B cell (primary cell): ENCODE measurements around the gene ALKBH5. TPM values are rescaled to one million over a fixed set of nuclear protein-coding genes. Genes with fewer than 3 reads are reported as not detected.
A peak's percentile ranks its signal among the peaks of the same experiment; 100 is the strongest.

ENCODE experiments used
- ATAC-seq: fragments of 200-7000 bp; cut with Tn5 transposase; one replicate; pipeline ENCODE4 v1.10.0; 2021; ENCODE audit warnings: low read depth, mild to moderate bottlenecking, moderate number of reproducible peaks, moderate library complexity
- CTCF ChIA-PET: fragments of 350-600 bp; sonication (Branson Sonifier 250); formaldehyde crosslinking; loops from one replicate; lab custom pipeline; 2021; ENCODE audit warnings: antibody characterized with exemption, inconsistent platforms; lab: Charles Lee
- POLR2A ChIA-PET: fragments of 350-600 bp; sonication (Branson Sonifier 250); formaldehyde crosslinking; loops from one replicate; lab custom pipeline; 2021; ENCODE audit warnings: antibody characterized with exemption; lab: Charles Lee
- DNase-seq: peaks from one replicate; pipeline ENCODE4 v3.0.0; 2013
- H2AFZ ChIP-seq: 2 replicates; pipeline ENCODE4 v1.6.1; 2012; ENCODE audit warnings: mild to moderate bottlenecking, low read depth, low read length; ENCODE audit not compliant: insufficient read depth, poor library complexity, severe bottlenecking
- H3K27ac ChIP-seq, 2 donors: 1 replicate in 1 of 2; 2 replicates in 1 of 2; pipeline ENCODE4 v1.5.1; 2012 to 2013; ENCODE audit warnings: low read length in 2 of 2, mild to moderate bottlenecking in 2 of 2, moderate library complexity in 1 of 2
- H3K27me3 ChIP-seq, 4 experiments: fragments of 200-600 bp in 1 of 4; sonication (generic) in 1 of 4; replicated peaks in 1 of 4; 1 replicate in 2 of 4; 2 replicates in 2 of 4; pipeline versions ENCODE4 v1.6.1 to v1.7.0; 2013 to 2016; ENCODE audit warnings: low read length in 3 of 4, mild to moderate bottlenecking in 2 of 4, mixed read lengths in 1 of 4, moderate library complexity in 1 of 4; ENCODE audit not compliant: insufficient read depth in 4 of 4, control insufficient read depth in 3 of 4; ENCODE audit errors: control extremely low read depth in 1 of 4
- H3K36me3 ChIP-seq, 2 experiments: replicated peaks in 1 of 2; 1 replicate in 1 of 2; 2 replicates in 1 of 2; pipeline versions ENCODE4 v1.6.1 to v1.7.1; 2013; ENCODE audit warnings: low read length in 1 of 2; ENCODE audit not compliant: insufficient read depth in 2 of 2, control insufficient read depth in 1 of 2; ENCODE audit errors: control extremely low read depth in 1 of 2, extremely low read depth in 1 of 2
- H3K4me1 ChIP-seq, 2 donors: fragments of 200-600 bp in 1 of 2; sonication (generic) in 1 of 2; 1 replicate in 1 of 2; 2 replicates in 1 of 2; pipeline versions ENCODE4 v1.5.1 to v1.6.1; 2013 to 2017; ENCODE audit warnings: low read length in 2 of 2; ENCODE audit not compliant: control insufficient read depth in 2 of 2, insufficient read depth in 2 of 2
- H3K4me2 ChIP-seq: replicated peaks from 2 replicates; pipeline ENCODE3; 2012; ENCODE audit warnings: mild to moderate bottlenecking, low read depth, low read length; ENCODE audit not compliant: poor library complexity, severe bottlenecking
- H3K4me3 ChIP-seq, 5 experiments: fragments of 200-600 bp in 1 of 5; sonication (generic) in 1 of 5; 1 replicate in 3 of 5; 2 replicates in 2 of 5; pipeline versions ENCODE4 v1.5.1 to v1.7.0; 2011 to 2016; ENCODE audit warnings: low read length in 4 of 5, mild to moderate bottlenecking in 4 of 5, low read depth in 2 of 5, control low read depth in 1 of 5, moderate library complexity in 1 of 5; ENCODE audit not compliant: insufficient read depth in 1 of 5; ENCODE audit errors: control extremely low read depth in 1 of 5, extremely low read depth in 1 of 5
- H3K79me2 ChIP-seq: fragments of 200-600 bp; sonication (generic); one replicate; pipeline ENCODE4 v1.6.0; 2016; ENCODE audit warnings: low read length; ENCODE audit not compliant: control insufficient read depth, insufficient read depth
- H3K9ac ChIP-seq: fragments of 200-600 bp; sonication (generic); 2 replicates; pipeline ENCODE4 v1.6.1; 2017; ENCODE audit warnings: mild to moderate bottlenecking, low read length, moderate library complexity
- H3K9me3 ChIP-seq, 3 donors: one replicate each; pipeline versions ENCODE4 v1.6.1 to v1.7.1; 2013; ENCODE audit warnings: low read length in 2 of 3; ENCODE audit not compliant: control insufficient read depth in 2 of 3, insufficient read depth in 1 of 3; ENCODE audit errors: control extremely low read depth in 1 of 3
- H4K20me1 ChIP-seq: 2 replicates; pipeline ENCODE4 v1.6.0; 2012; ENCODE audit warnings: mild to moderate bottlenecking, low read length; ENCODE audit not compliant: insufficient read depth, control insufficient read depth, poor library complexity, severe bottlenecking
- H3K27ac Mint-ChIP-seq: one replicate; pipeline ENCODE4 v1.8.0; 2021; ENCODE audit warnings: mixed read lengths
- H3K27me3 Mint-ChIP-seq: one replicate; pipeline ENCODE4 v1.8.0; 2021; ENCODE audit warnings: mixed read lengths
- H3K4me1 Mint-ChIP-seq: one replicate; pipeline ENCODE4 v1.8.0; 2021; ENCODE audit warnings: mixed read lengths
- H3K4me3 Mint-ChIP-seq: one replicate; pipeline ENCODE4 v1.8.0; 2021; ENCODE audit warnings: mixed read lengths
- H3K9me3 Mint-ChIP-seq: one replicate; pipeline ENCODE4 v1.8.0; 2022; ENCODE audit warnings: mixed read lengths; ENCODE audit not compliant: insufficient read depth
- EZH2 ChIP-seq: IDR thresholded peaks from 2 replicates; pipeline ENCODE4 v1.6.1; 2012; ENCODE audit warnings: borderline replicate concordance, low read depth, mild to moderate bottlenecking, moderate library complexity, low read length; ENCODE audit not compliant: insufficient read depth, poor library complexity, severe bottlenecking
- WGBS: methylation state at CpG from one replicate; pipeline ENCODE4 v1.1.5; 2013; ENCODE audit warnings: missing lambda C conversion rate; ENCODE audit not compliant: insufficient coverage; 5-methylcytosine and 5-hydroxymethylcytosine counted together
- intact Hi-C: fragments of 100-400 bp; cut with micrococcal nuclease; formaldehyde crosslinking; loops from one replicate; pipeline ENCODE4 v1.10.0; 2022
- polyA plus RNA-seq: library from polyadenylated mRNA; depleted of rRNA; stranded (reverse); fragments of >200 nt; gene quantifications from 2 replicates; pipeline ENCODE4 v1.2.3, GENCODE V29; 2012
- total RNA-seq, 2 donors: library from RNA; stranded (reverse); fragments of 120-200 nt in 1 of 2; gene quantifications; 1 replicate in 1 of 2; 2 replicates in 1 of 2; pipeline versions ENCODE4 v1.2.3 to v1.2.4, GENCODE V29; 2013 to 2022
- TF ChIP-seq, protein P1 (sequence below): fragments of 200-600 bp; IDR thresholded peaks from one replicate; pipeline ENCODE4 v1.8.0; 2022; ENCODE audit warnings: antibody characterized with exemption, mild to moderate bottlenecking

Gene ALKBH5
- total and polyA plus RNA-seq, 2 donors (not counting 1 experiment from before 2014, with no cell fraction given), result 63.3 to 104 TPM

DNA sequence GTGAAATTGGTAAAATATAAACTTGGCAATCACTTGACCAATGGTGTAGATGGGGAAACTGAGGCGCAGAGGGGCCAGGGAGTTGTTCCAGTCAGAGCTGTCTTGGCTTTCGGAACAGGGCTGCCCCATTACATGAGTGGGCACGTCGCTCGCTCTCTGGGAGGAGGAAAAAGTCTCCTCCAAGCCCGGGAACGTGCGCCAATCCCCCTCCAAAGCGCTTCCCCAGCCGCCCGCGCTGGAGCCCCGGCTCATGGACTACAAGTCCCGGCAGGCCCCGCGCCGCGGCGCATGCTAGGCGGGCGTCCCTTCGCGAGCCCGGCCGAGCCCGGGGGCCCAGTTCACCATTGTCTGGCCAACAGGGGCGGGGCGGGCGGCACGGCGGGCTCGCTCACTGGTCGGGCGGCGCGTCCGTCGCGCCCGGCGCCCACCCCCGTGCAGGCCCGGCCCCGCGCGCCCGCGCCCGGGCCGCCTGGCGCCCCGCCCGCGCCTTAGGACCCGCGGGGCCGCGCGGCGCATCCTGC, 41.6 kb downstream of the ALKBH5 start, which contains the start of gene LLGL1:
LLGL1 (plus strand) TSS at position 515 of the 521 bp plus-strand sequence. CDS start 48 bp downstream, outside the sequence.
- Mint-ChIP-seq H3K9me3 (no peaks in the 10 kb centered on the region), H3K27ac (peak within 1 kb of the TSS; percentile 76), H3K27me3 (no peaks in the 10 kb centered on the region), H3K4me1 (peaks cover 10% of the 10 kb centered on the region), H3K4me3 (peak within 1 kb of the TSS; percentile 91)
- H3K36me3 ChIP-seq, result no peaks in the 10 kb centered on the region
- under 1% methylated on average over 60 of the region's 60 CpGs for WGBS
- ChIA-PET POLR2A (interaction anchor here (0.6 kb wide), 2 partner anchors 18 to 402 kb away, joined by 3 to 4 read pairs; no protein-coding TSS in a partner anchor), CTCF (no interaction called here)
- intact Hi-C loops, result loop anchor here (1.0 kb wide), 4 partner anchors 35 to 90 kb away; partner anchors contain the start of genes ALKBH5, MIEF2 and SMCR8
- no peaks in the 10 kb centered on the region for H3K9me3 ChIP-seq
- ATAC-seq, result peak; percentile 98
- peaks cover 10 to 16% of the 10 kb centered on the region in 2 donors for H3K4me1 ChIP-seq
- H3K27ac ChIP-seq, result no peak within 1 kb of the TSS
- no peak for TF ChIP-seq EZH2
- TF ChIP-seq, protein P1, sequence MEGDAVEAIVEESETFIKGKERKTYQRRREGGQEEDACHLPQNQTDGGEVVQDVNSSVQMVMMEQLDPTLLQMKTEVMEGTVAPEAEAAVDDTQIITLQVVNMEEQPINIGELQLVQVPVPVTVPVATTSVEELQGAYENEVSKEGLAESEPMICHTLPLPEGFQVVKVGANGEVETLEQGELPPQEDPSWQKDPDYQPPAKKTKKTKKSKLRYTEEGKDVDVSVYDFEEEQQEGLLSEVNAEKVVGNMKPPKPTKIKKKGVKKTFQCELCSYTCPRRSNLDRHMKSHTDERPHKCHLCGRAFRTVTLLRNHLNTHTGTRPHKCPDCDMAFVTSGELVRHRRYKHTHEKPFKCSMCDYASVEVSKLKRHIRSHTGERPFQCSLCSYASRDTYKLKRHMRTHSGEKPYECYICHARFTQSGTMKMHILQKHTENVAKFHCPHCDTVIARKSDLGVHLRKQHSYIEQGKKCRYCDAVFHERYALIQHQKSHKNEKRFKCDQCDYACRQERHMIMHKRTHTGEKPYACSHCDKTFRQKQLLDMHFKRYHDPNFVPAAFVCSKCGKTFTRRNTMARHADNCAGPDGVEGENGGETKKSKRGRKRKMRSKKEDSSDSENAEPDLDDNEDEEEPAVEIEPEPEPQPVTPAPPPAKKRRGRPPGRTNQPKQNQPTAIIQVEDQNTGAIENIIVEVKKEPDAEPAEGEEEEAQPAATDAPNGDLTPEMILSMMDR, result no peak
- no peaks in the 10 kb centered on the region for H4K20me1 ChIP-seq
- H2AFZ ChIP-seq, result peak within 1 kb of the TSS; percentile 90
- H3K4me2 ChIP-seq, result peak within 1 kb of the TSS; percentile 93
- H3K79me2 ChIP-seq, result peaks cover 13% of the 10 kb centered on the region
- H3K27me3 ChIP-seq, result no peaks in the 10 kb centered on the region
- peak; percentile 95 for DNase-seq
- H3K9ac ChIP-seq, result peak within 1 kb of the TSS; percentile 67
- H3K4me3 ChIP-seq, result peak within 1 kb of the TSS; percentile 59 to 80 (median 70)

DNA sequence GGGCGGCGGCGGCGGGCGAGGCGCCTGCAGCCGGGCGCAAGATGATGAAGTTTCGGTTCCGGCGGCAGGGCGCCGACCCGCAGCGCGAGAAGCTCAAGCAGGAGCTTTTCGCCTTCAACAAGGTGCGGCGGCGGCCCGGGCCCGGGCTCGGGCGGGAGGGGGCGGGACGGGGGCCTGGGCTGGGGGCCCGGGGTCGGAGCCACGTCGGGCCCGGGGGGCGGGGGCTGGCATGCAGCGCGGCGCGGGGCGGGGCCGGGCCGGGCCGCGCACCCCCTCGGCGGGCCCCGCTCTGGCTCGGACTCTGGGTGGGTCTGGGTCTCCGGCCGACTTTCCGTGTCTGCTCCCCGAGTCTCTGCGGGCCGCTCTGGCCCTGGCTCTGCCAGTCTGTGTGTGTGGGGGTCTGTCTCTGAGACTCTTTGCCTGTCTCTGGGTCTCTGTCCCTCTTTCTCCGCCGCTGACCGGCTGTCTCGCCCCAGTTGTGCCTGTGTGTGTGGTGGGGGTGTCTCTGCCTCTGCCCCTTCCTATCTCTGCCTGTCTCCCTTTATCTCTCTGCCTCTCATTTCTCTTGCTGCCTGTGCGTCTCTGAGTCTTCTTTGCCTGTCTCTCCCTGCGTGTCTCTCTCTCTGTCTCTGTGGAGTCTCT, 42.1 kb downstream of the ALKBH5 start:
- Mint-ChIP-seq H3K27me3 (no peaks in the 10 kb centered on the region), H3K4me3 (peak overlapping the region; percentile 91), H3K9me3 (no peaks in the 10 kb centered on the region), H3K4me1 (peaks cover 10% of the 10 kb centered on the region), H3K27ac (peak overlapping the region; percentile 76)
- Histone ChIP-seq H3K4me3 (peak overlapping the region; percentile 59 to 80 (median 70)), H3K79me2 (peaks cover 13% of the 10 kb centered on the region), H3K36me3 (no peaks in the 10 kb centered on the region), H2AFZ (peak overlapping the region; percentile 90), H3K9me3 (no peaks in the 10 kb centered on the region), H3K27ac (no peak overlapping the region), H3K4me2 (peak overlapping the region; percentile 93), H4K20me1 (no peaks in the 10 kb centered on the region), H3K27me3 (no peaks in the 10 kb centered on the region), H3K4me1 (peaks cover 10 to 16% of the 10 kb centered on the region in 2 donors), H3K9ac (peak overlapping the region; percentile 67)
- DNase-seq (peak; percentile 51), ATAC-seq (peak; percentile 41)
- intact Hi-C loops, result loop anchor here (1.0 kb wide), 4 partner anchors 35 to 90 kb away; partner anchors contain the start of genes ALKBH5, MIEF2 and SMCR8
- WGBS, result under 1% methylated on average over 50 of the region's 57 CpGs
- TF ChIP-seq, protein P1, result no peak
- TF ChIP-seq EZH2, result no peak
- CTCF ChIA-PET, result interaction anchor here (1.0 kb wide), 1 partner anchor 8 kb away, joined by 3 read pairs; no protein-coding TSS in a partner anchor
- POLR2A ChIA-PET, result interaction anchor here (0.6 kb wide), 3 partner anchors 17 to 401 kb away, joined by 3 to 4 read pairs (median 3); no protein-coding TSS in a partner anchor
